SK-N-SH (cell line): Measurements from ENCODE around the gene MYH11. TPM values are rescaled to one million over a fixed set of nuclear protein-coding genes. Genes with fewer than 3 reads are reported as not detected.

Experiments
- CTCF ChIA-PET: fragments of 300-600, 350-600 bp; formaldehyde crosslinking; extraction: SDS; loops from one replicate; lab custom pipeline; 2021; lab: Yijun Ruan, JAX
- POLR2A ChIA-PET: fragments of 350-600 bp; sonication (Branson Sonifier 250); formaldehyde crosslinking; extraction: SDS; loops from one replicate; lab custom pipeline; 2020; ENCODE audit warnings: antibody characterized with exemption, inconsistent platforms; lab: Yijun Ruan, JAX
- DNase-seq: peaks from one replicate; pipeline ENCODE4 v3.0.0; 2012
- H2AFZ ChIP-seq: fragments of 200-600 bp; sonication (generic); 2 replicates; pipeline ENCODE4 v1.8.1; 2016; ENCODE audit warnings: antibody characterized with exemption, mild to moderate bottlenecking, low read depth
- H3F3A ChIP-seq: fragments of 200-600 bp; sonication (generic); replicated peaks from 2 replicates; pipeline ENCODE3; 2016; ENCODE audit warnings: antibody characterized with exemption, mild to moderate bottlenecking; ENCODE audit not compliant: insufficient read depth
- H3K27ac ChIP-seq, 2 experiments: fragments of 200-500 bp in 1 of 2; fragments of 200-600 bp in 1 of 2; sonication (Bioruptor generic) in 1 of 2; sonication (generic), shearing (Covaris generic) in 1 of 2; 2 replicates each; pipeline versions ENCODE4 v1.5.1 to v1.6.1; 2014 to 2016; ENCODE audit warnings: low read depth in 2 of 2, inconsistent platforms in 1 of 2, low read length in 1 of 2, mild to moderate bottlenecking in 1 of 2, mixed read lengths in 1 of 2
- H3K27me3 ChIP-seq: fragments of 200-600 bp; sonication (generic), shearing (Covaris generic); 2 replicates; pipeline ENCODE4 v1.6.1; 2016; ENCODE audit warnings: mixed run types; ENCODE audit not compliant: insufficient read depth
- H3K36me3 ChIP-seq, 2 experiments: fragments of 200-500 bp in 1 of 2; fragments of 200-600 bp in 1 of 2; sonication (Bioruptor generic) in 1 of 2; sonication (generic) in 1 of 2; replicated peaks in 1 of 2; 2 replicates each; pipeline versions ENCODE3 to v1.5.1; 2014 to 2016; ENCODE audit warnings: low read length in 1 of 2, mild to moderate bottlenecking in 1 of 2; ENCODE audit not compliant: insufficient read depth in 2 of 2, control insufficient read depth in 1 of 2
- H3K4me1 ChIP-seq, 2 experiments: fragments of 200-500 bp in 1 of 2; fragments of 200-600 bp in 1 of 2; sonication (Bioruptor generic) in 1 of 2; sonication (generic), shearing (Covaris generic) in 1 of 2; 2 replicates each; pipeline versions ENCODE4 v1.5.1 to v1.6.1; 2014 to 2016; ENCODE audit warnings: low read depth in 1 of 2, low read length in 1 of 2, mixed run types in 1 of 2; ENCODE audit not compliant: insufficient read depth in 2 of 2, control insufficient read depth in 1 of 2
- H3K4me2 ChIP-seq: fragments of 200-600 bp; sonication (generic), shearing (Covaris generic); 2 replicates; pipeline ENCODE4 v1.6.1; 2017; ENCODE audit warnings: mixed run types
- H3K4me3 ChIP-seq, 2 experiments: fragments of 200-500 bp in 1 of 2; fragments of 200-600 bp in 1 of 2; sonication (Bioruptor generic) in 1 of 2; sonication (generic), shearing (Covaris generic) in 1 of 2; 2 replicates each; pipeline versions ENCODE4 v1.5.1 to v1.8.1; 2014 to 2016; ENCODE audit warnings: low read depth in 2 of 2, inconsistent platforms in 1 of 2, low read length in 1 of 2, mild to moderate bottlenecking in 1 of 2, mixed read lengths in 1 of 2, moderate library complexity in 1 of 2
- H3K79me2 ChIP-seq: fragments of 200-600 bp; sonication (generic); 2 replicates; pipeline ENCODE4 v1.8.1; 2017; ENCODE audit warnings: mild to moderate bottlenecking; ENCODE audit not compliant: insufficient read depth
- H3K9ac ChIP-seq: fragments of 200-600 bp; sonication (generic); 2 replicates; pipeline ENCODE4 v1.6.1; 2017; ENCODE audit warnings: mixed run types
- H3K9me2 ChIP-seq: fragments of 200-600 bp; sonication (generic); 2 replicates; pipeline ENCODE4 v1.6.1; 2017; ENCODE audit warnings: mixed run types
- H3K9me3 ChIP-seq: fragments of 200-600 bp; sonication (generic); 2 replicates; pipeline ENCODE4 v1.6.1; 2017; ENCODE audit warnings: mixed run types, mild to moderate bottlenecking, moderate library complexity
- H4K20me1 ChIP-seq: fragments of 200-600 bp; sonication (generic); 2 replicates; pipeline ENCODE4 v1.6.1; 2017; ENCODE audit warnings: mild to moderate bottlenecking, mixed run types; ENCODE audit not compliant: insufficient read depth
- CHD2 ChIP-seq: fragments of 150-350 bp; IDR thresholded peaks from 2 replicates; pipeline ENCODE4 v1.6.1; 2018; ENCODE audit warnings: low read length; ENCODE audit not compliant: partially characterized antibody
- ELF1 ChIP-seq: IDR thresholded peaks from 2 replicates; pipeline ENCODE4 v1.4.0; 2012
- EZH2phosphoT487 ChIP-seq: fragments of 200-600 bp; sonication (generic); IDR thresholded peaks from 2 replicates; pipeline ENCODE4 v1.6.1; 2017; ENCODE audit warnings: low read depth, mixed run types, mild to moderate bottlenecking, antibody characterized with exemption, moderate library complexity, borderline replicate concordance
- FOSL2 ChIP-seq: IDR thresholded peaks from 2 replicates; pipeline ENCODE4 v1.4.0; 2012; ENCODE audit warnings: low read depth, mild to moderate bottlenecking, moderate library complexity, borderline replicate concordance
- GATA2 ChIP-seq: sonication (generic); formaldehyde crosslinking; IDR thresholded peaks from 2 replicates; pipeline ENCODE4 v1.5.0; 2020; ENCODE audit warnings: mild to moderate bottlenecking, missing genetic modification reagents
- IRF3 ChIP-seq: fragments of 150-350 bp; IDR thresholded peaks from 2 replicates; pipeline ENCODE4 v1.6.1; 2016; ENCODE audit warnings: mild to moderate bottlenecking, low read depth, low read length
- JUND ChIP-seq: IDR thresholded peaks from 2 replicates; pipeline ENCODE4 v1.4.0; 2012
- MAX ChIP-seq: IDR thresholded peaks from 2 replicates; pipeline ENCODE4 v1.4.0; 2012; ENCODE audit warnings: low read depth
- MEF2A ChIP-seq: IDR thresholded peaks from 2 replicates; pipeline ENCODE4 v1.4.0; 2012; ENCODE audit warnings: low read depth, borderline replicate concordance
- MXI1 ChIP-seq: IDR thresholded peaks from 2 replicates; pipeline ENCODE4 v1.6.1; 2012; ENCODE audit warnings: mild to moderate bottlenecking, low read depth, low read length, improper control_type of control experiment
- NFIC ChIP-seq: IDR thresholded peaks from 2 replicates; pipeline ENCODE4 v1.4.0; 2012; ENCODE audit warnings: borderline replicate concordance
- NRF1 ChIP-seq: IDR thresholded peaks from 2 replicates; pipeline ENCODE4 v1.6.1; 2012; ENCODE audit warnings: low read depth, mild to moderate bottlenecking, low read length
- RAD21 ChIP-seq: IDR thresholded peaks from 2 replicates; pipeline ENCODE4 v1.6.1; 2012; ENCODE audit warnings: mild to moderate bottlenecking, low read length
- RXRA ChIP-seq: IDR thresholded peaks from 2 replicates; pipeline ENCODE4 v1.4.0; 2012; ENCODE audit warnings: low read depth, mild to moderate bottlenecking, borderline replicate concordance
- SMC3 ChIP-seq: IDR thresholded peaks from 2 replicates; pipeline ENCODE4 v1.6.1; 2012; ENCODE audit warnings: low read depth, low read length, improper control_type of control experiment
- TAF1 ChIP-seq: IDR thresholded peaks from 2 replicates; pipeline ENCODE4 v1.6.1; 2012; ENCODE audit warnings: low read depth, mild to moderate bottlenecking, low read length, moderate library complexity, borderline replicate concordance
- TCF12 ChIP-seq: IDR thresholded peaks from 2 replicates; pipeline ENCODE4 v1.4.0; 2012
- TEAD4 ChIP-seq: IDR thresholded peaks from 2 replicates; pipeline ENCODE4 v1.4.0; 2012; ENCODE audit warnings: mild to moderate bottlenecking, borderline replicate concordance; ENCODE audit not compliant: insufficient read depth
- USF1 ChIP-seq: IDR thresholded peaks from 2 replicates; pipeline ENCODE4 v1.4.0; 2012; ENCODE audit warnings: low read depth, borderline replicate concordance
- YY1 ChIP-seq: IDR thresholded peaks from 2 replicates; pipeline ENCODE4 v1.4.0; 2012; ENCODE audit warnings: low read depth, mild to moderate bottlenecking
- ZBTB33 ChIP-seq: IDR thresholded peaks from 2 replicates; pipeline ENCODE4 v1.4.0; 2012; ENCODE audit warnings: low read depth, borderline replicate concordance
- WGBS: methylation state at CpG from one replicate; pipeline ENCODE4 v1.1.6; 2017; ENCODE audit warnings: low lambda C conversion rate; 5-methylcytosine and 5-hydroxymethylcytosine counted together
- polyA plus RNA-seq, 3 experiments: library from polyadenylated mRNA; depleted of rRNA; stranded (reverse); fragments of >200 nt; gene quantifications; 2 replicates each; pipeline ENCODE4 v1.2.3, GENCODE V29; 2012
- TF ChIP-seq, protein P1 (sequence below): IDR thresholded peaks from 2 replicates; pipeline ENCODE4 v1.6.1; 2012; ENCODE audit warnings: mild to moderate bottlenecking, low read depth, low read length, moderate library complexity

The MYH11 gene
- polyA plus RNA-seq, 1 of the 3 experiments (the other 2 are of a cell fraction), result 0.02 TPM

GRCh38 chr16:15888072-15888976 lies 31.5 kb upstream of the MYH11 start, which contains the start of gene CEP20 (continued):
- TF ChIP-seq FOSL2 (no peak), MAX (no peak), NRF1 (peak; percentile 97), GATA2 (no peak), USF1 (no peak; the same call in 1 of the 2 replicates), TAF1 (peak; percentile 95), TCF12 (no peak), IRF3 (no peak), SMC3 (peak; percentile 17; the same call in 1 of the 2 replicates), TEAD4 (no peak), EZH2phosphoT487 (no peak), JUND (no peak), MEF2A (no peak)

DNA sequence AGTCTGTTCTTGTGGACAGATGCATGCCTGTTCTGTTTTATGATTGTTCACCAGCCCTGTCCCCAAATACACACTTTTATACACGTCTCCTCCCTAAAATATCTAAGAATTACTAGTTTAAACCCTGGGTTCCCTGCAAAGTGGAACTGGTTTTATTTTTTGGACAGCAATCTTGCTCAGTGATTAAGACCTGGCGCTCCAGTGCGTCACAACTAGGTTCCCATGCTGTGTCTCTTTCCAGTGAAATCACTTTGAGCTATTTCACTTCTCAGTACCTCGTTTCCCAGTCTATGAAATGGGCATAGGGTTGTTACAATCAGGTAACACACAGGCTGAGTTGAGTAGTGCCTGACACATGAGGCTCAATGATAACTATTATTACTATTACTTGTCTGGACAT lies 30.5 kb upstream of the MYH11 start:
- H3K9me2 ChIP-seq, result no peaks in the 10 kb centered on the region
- H3K9ac ChIP-seq, result peak overlapping the region; percentile 78; the same call in 1 of the 2 replicates
- DNase-seq, result no peak
- ChIA-PET POLR2A (interaction anchor here (1.3 kb wide), 1 partner anchor 111 kb away, joined by 3 read pairs; no protein-coding TSS in a partner anchor), CTCF (interaction anchor here (1.1 to 1.7 kb wide), 3 partner anchors 12 to 241 kb away, joined by 4 to 8 read pairs (median 7); no protein-coding TSS in a partner anchor)
- peaks cover 3 to 15% of the 10 kb centered on the region in 2 experiments for H3K36me3 ChIP-seq
- no peaks in the 10 kb centered on the region for H4K20me1 ChIP-seq
- peak overlapping the region; percentile 79 to 90 for H3K4me3 ChIP-seq
- peak overlapping the region; percentile 87 for H3K4me2 ChIP-seq
- H3K79me2 ChIP-seq, result peaks cover 61% of the 10 kb centered on the region
- H3K4me1 ChIP-seq, result peaks cover 5 to 7% of the 10 kb centered on the region in 2 experiments; a peak in 2 of 4 replicates
- no peaks in the 10 kb centered on the region for H3K9me3 ChIP-seq
- TF ChIP-seq YY1 (no peak), CHD2 (no peak), USF1 (no peak), JUND (no peak), ZBTB33 (no peak), EZH2phosphoT487 (no peak), RXRA (no peak), TCF12 (no peak), ELF1 (no peak), NRF1 (no peak), RAD21 (no peak), NFIC (no peak), MXI1 (no peak)
- TF ChIP-seq, protein P1, sequence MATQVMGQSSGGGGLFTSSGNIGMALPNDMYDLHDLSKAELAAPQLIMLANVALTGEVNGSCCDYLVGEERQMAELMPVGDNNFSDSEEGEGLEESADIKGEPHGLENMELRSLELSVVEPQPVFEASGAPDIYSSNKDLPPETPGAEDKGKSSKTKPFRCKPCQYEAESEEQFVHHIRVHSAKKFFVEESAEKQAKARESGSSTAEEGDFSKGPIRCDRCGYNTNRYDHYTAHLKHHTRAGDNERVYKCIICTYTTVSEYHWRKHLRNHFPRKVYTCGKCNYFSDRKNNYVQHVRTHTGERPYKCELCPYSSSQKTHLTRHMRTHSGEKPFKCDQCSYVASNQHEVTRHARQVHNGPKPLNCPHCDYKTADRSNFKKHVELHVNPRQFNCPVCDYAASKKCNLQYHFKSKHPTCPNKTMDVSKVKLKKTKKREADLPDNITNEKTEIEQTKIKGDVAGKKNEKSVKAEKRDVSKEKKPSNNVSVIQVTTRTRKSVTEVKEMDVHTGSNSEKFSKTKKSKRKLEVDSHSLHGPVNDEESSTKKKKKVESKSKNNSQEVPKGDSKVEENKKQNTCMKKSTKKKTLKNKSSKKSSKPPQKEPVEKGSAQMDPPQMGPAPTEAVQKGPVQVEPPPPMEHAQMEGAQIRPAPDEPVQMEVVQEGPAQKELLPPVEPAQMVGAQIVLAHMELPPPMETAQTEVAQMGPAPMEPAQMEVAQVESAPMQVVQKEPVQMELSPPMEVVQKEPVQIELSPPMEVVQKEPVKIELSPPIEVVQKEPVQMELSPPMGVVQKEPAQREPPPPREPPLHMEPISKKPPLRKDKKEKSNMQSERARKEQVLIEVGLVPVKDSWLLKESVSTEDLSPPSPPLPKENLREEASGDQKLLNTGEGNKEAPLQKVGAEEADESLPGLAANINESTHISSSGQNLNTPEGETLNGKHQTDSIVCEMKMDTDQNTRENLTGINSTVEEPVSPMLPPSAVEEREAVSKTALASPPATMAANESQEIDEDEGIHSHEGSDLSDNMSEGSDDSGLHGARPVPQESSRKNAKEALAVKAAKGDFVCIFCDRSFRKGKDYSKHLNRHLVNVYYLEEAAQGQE, result no peak
- 92% methylated on average over 4 of the region's 4 CpGs for WGBS
- H3K27ac ChIP-seq, result no peak overlapping the region
- no peaks in the 10 kb centered on the region for H3F3A ChIP-seq
- no peak overlapping the region for H2AFZ ChIP-seq
- H3K27me3 ChIP-seq, result no peaks in the 10 kb centered on the region
